ENCODE measurements around the gene ATG12. TPM values are rescaled to one million over a fixed set of nuclear protein-coding genes. Genes with fewer than 3 reads are reported as not detected.

Gene ATG12
- total and polyA plus RNA-seq, 2 of the 13 experiments (the other 11 are each of a cell fraction or from before 2014, with no cell fraction given): 46.4 to 58.1 TPM

DNA sequence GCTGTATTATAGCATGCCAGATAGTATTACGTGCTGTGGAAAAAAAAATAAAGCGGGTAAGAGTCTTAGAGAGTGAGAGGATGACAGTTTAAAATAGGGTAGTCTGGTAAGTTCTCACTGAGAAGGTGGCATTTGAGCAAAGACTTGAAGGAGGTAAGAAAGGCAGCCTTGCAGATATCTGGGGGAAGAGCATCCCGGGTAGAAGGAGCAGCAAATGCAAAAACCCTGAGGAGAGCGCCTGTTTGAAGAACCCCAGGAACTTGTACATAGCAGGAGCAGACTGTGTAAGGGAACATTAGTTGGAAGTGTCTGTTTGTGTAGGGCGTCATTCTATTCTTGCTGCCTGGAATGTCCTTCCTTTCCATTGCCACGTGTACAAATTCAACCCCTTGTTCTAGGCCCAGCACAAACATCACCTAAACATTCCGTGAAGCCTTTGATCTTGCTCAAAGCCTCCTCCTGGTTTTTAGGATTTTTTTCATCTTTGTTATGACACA, 3.0 kb upstream of the ATG12 start (continued):
- TF ChIP-seq, protein P1, sequence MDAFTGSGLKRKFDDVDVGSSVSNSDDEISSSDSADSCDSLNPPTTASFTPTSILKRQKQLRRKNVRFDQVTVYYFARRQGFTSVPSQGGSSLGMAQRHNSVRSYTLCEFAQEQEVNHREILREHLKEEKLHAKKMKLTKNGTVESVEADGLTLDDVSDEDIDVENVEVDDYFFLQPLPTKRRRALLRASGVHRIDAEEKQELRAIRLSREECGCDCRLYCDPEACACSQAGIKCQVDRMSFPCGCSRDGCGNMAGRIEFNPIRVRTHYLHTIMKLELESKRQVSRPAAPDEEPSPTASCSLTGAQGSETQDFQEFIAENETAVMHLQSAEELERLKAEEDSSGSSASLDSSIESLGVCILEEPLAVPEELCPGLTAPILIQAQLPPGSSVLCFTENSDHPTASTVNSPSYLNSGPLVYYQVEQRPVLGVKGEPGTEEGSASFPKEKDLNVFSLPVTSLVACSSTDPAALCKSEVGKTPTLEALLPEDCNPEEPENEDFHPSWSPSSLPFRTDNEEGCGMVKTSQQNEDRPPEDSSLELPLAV (CRISPR knock-in tag; conservative IDR thresholded peaks at IDR 0.05; ENCODE audit: low read depth): no peak
- TF ChIP-seq ZNF75D (CRISPR knock-in tag; IDR thresholded peaks at IDR 0.05; ENCODE audit: borderline replicate concordance) (no peak), CREB1 (IDR thresholded peaks at IDR 0.05) (no peak), CREB1 (CRISPR knock-in tag; IDR thresholded peaks at IDR 0.05) (0 out of 2 replicates have a peak, but pooled peaks have one; percentile 36), TCF7 (IDR thresholded peaks at IDR 0.05; ENCODE audit: low read depth) (peak; percentile 80), ZC3H13 (CRISPR knock-in tag; IDR thresholded peaks at IDR 0.05) (no peak), SRSF1 (optimal IDR thresholded peaks at IDR 0.05; ENCODE audit: low read depth, low read length) (no peak), ZNF547 (CRISPR knock-in tag; IDR thresholded peaks at IDR 0.05) (no peak), MED8 (CRISPR knock-in tag; IDR thresholded peaks at IDR 0.05; ENCODE audit: insufficient replicate concordance) (no peak), KLF6 (CRISPR knock-in tag; IDR thresholded peaks at IDR 0.05) (no peak), ZNF563 (CRISPR knock-in tag; IDR thresholded peaks at IDR 0.05) (no peak), ZNF557 (CRISPR knock-in tag; IDR thresholded peaks at IDR 0.05) (no peak), NCOA5 (CRISPR knock-in tag; IDR thresholded peaks at IDR 0.05) (no peak), ZSCAN20 (CRISPR knock-in tag; IDR thresholded peaks at IDR 0.05; ENCODE audit: borderline replicate concordance) (no peak), ZNF781 (CRISPR knock-in tag; IDR thresholded peaks at IDR 0.05; ENCODE audit: borderline replicate concordance, not compliant biosample characterization) (peak; percentile 43), TEAD3 (CRISPR knock-in tag; optimal IDR thresholded peaks at IDR 0.05; ENCODE audit: borderline replicate concordance) (peak; percentile 95), EZH2 (conservative IDR thresholded peaks at IDR 0.05; ENCODE audit: low read depth, low read length) (no peak), GABPB1 (CRISPR knock-in tag; IDR thresholded peaks at IDR 0.05) (no peak), POLR2A (IDR thresholded peaks at IDR 0.05; ENCODE audit: insufficient read depth in 1 of 2, low read depth in 2 of 2, low read length in 2 of 2) (no peak; a peak in 1 of 4 replicates), ZFY (CRISPR knock-in tag; IDR thresholded peaks at IDR 0.05) (peak; percentile 58; the same call in 1 of the 2 replicates), GATAD1 (CRISPR knock-in tag; IDR thresholded peaks at IDR 0.05) (peak; percentile 32; the same call in 1 of the 2 replicates), MEF2D (CRISPR knock-in tag; IDR thresholded peaks at IDR 0.05) (peak; percentile 54; the same call in 1 of the 2 replicates), NFYB (CRISPR knock-in tag; IDR thresholded peaks at IDR 0.05) (no peak), ZNF496 (CRISPR knock-in tag; IDR thresholded peaks at IDR 0.05; ENCODE audit: insufficient replicate concordance) (no peak), HOXA9 (CRISPR knock-in tag; IDR thresholded peaks at IDR 0.05; ENCODE audit: borderline replicate concordance) (no peak), SALL1 (CRISPR knock-in tag; IDR thresholded peaks at IDR 0.05) (peak; percentile 36; the same call in 1 of the 2 replicates), TRIM24 (CRISPR knock-in tag; IDR thresholded peaks at IDR 0.05) (no peak), GATAD2A (CRISPR knock-in tag; IDR thresholded peaks at IDR 0.05) (peak; percentile 59; the same call in 1 of the 2 replicates), ZNF431 (CRISPR knock-in tag; IDR thresholded peaks at IDR 0.05; ENCODE audit: borderline replicate concordance, low read depth) (no peak)
- TF ChIP-seq, protein P2, sequence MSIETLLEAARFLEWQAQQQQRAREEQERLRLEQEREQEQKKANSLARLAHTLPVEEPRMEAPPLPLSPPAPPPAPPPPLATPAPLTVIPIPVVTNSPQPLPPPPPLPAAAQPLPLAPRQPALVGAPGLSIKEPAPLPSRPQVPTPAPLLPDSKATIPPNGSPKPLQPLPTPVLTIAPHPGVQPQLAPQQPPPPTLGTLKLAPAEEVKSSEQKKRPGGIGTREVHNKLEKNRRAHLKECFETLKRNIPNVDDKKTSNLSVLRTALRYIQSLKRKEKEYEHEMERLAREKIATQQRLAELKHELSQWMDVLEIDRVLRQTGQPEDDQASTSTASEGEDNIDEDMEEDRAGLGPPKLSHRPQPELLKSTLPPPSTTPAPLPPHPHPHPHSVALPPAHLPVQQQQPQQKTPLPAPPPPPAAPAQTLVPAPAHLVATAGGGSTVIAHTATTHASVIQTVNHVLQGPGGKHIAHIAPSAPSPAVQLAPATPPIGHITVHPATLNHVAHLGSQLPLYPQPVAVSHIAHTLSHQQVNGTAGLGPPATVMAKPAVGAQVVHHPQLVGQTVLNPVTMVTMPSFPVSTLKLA (IDR thresholded peaks at IDR 0.05): peak; percentile 31; the same call in 1 of the 2 replicates
- TF ChIP-seq, protein P3, sequence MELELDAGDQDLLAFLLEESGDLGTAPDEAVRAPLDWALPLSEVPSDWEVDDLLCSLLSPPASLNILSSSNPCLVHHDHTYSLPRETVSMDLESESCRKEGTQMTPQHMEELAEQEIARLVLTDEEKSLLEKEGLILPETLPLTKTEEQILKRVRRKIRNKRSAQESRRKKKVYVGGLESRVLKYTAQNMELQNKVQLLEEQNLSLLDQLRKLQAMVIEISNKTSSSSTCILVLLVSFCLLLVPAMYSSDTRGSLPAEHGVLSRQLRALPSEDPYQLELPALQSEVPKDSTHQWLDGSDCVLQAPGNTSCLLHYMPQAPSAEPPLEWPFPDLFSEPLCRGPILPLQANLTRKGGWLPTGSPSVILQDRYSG (CRISPR knock-in tag; IDR thresholded peaks at IDR 0.05): no peak

Measured in HepG2 (cell line).